ENCODE measurements around the gene CHTOP. TPM values are rescaled to one million over a fixed set of nuclear protein-coding genes. Genes with fewer than 3 reads are reported as not detected.
A peak's percentile ranks its signal among the peaks of the same experiment; 100 is the strongest.

Gene CHTOP
- total and polyA plus RNA-seq, 2 of the 13 experiments (the other 11 are each of a cell fraction or from before 2014, with no cell fraction given), result 38.0 to 51.9 TPM

DNA sequence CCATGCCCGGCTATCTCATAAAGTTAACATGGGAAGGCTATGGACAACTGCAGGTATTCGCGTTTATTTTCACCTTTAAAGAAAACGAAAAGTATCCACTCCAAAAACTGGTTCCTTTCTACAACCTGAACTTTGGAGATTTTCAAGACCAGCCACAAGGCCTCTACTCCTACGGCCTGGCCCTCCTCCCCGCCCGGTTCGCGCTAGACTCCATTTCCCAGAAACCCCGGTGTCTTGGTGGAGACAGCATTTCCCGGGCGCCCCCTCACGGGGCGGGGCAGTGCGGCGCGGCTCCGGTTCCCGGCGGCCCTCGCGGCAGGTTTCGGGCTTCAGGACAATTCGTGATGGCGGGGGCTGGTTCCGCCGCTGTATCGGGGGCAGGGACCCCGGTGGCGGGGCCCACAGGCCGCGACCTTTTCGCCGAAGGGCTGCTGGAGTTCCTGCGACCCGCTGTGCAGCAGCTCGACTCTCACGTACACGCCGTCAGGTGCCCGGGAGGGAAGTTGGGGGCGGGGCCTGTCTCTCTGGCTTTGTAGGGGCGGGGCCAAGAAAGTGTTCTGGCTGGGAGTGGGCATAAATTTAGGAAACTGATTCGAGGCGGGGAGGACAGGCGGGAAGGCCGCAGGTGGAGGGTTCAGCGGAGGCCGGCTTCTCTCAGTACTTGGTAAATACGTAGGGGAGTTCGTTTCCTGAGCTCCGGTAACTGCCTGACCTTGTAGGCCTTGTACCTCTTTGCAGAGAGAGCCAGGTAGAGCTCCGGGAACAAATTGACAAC lies 24.7 kb downstream of the CHTOP start, which contains the start of gene SNAPIN (continued):
- TF ChIP-seq XBP1 (CRISPR knock-in tag; IDR thresholded peaks at IDR 0.05) (no peak), ZNF383 (CRISPR knock-in tag; IDR thresholded peaks at IDR 0.05; ENCODE audit: borderline replicate concordance) (no peak), MIER2 (CRISPR knock-in tag; IDR thresholded peaks at IDR 0.05) (0 out of 2 replicates have a peak, but pooled peaks have one; percentile 28), RBAK (CRISPR knock-in tag; IDR thresholded peaks at IDR 0.05) (no peak), TBX2 (CRISPR knock-in tag; IDR thresholded peaks at IDR 0.05; ENCODE audit: borderline replicate concordance) (peak; percentile 71), ZNF431 (CRISPR knock-in tag; IDR thresholded peaks at IDR 0.05; ENCODE audit: borderline replicate concordance, low read depth) (no peak), HDAC1 (CRISPR knock-in tag; IDR thresholded peaks at IDR 0.05) (peak; percentile 60), ZBTB38 (CRISPR knock-in tag; IDR thresholded peaks at IDR 0.05) (peak; percentile 80; the same call in 1 of the 2 replicates), ZNF569 (CRISPR knock-in tag; IDR thresholded peaks at IDR 0.05; ENCODE audit: borderline replicate concordance) (peak; percentile 81; the same call in 1 of the 2 replicates), ZNF33B (CRISPR knock-in tag; IDR thresholded peaks at IDR 0.05) (no peak), ZNF567 (CRISPR knock-in tag; IDR thresholded peaks at IDR 0.05; ENCODE audit: borderline replicate concordance) (no peak), ZNF317 (CRISPR knock-in tag; IDR thresholded peaks at IDR 0.05) (peak; percentile 78; the same call in 1 of the 2 replicates), SMAD1 (CRISPR knock-in tag; IDR thresholded peaks at IDR 0.05; ENCODE audit: borderline replicate concordance, low read depth) (peak; percentile 72; the same call in 1 of the 2 replicates), NFKB2 (CRISPR knock-in tag; IDR thresholded peaks at IDR 0.05; ENCODE audit: borderline replicate concordance) (peak; percentile 63; the same call in 1 of the 2 replicates), ZNF552 (CRISPR knock-in tag; IDR thresholded peaks at IDR 0.05; ENCODE audit: borderline replicate concordance) (no peak), SRSF9 (IDR thresholded peaks at IDR 0.05; ENCODE audit: borderline replicate concordance, insufficient read depth, low read depth, low read length, poor library complexity, severe bottlenecking) (no peak), ZNF224 (CRISPR knock-in tag; IDR thresholded peaks at IDR 0.05) (peak; percentile 84; the same call in 1 of the 2 replicates), NFIB (CRISPR knock-in tag; IDR thresholded peaks at IDR 0.05; ENCODE audit: borderline replicate concordance) (no peak), EEA1 (CRISPR knock-in tag; IDR thresholded peaks at IDR 0.05; ENCODE audit: borderline replicate concordance) (no peak)
- TF ChIP-seq, protein P1, sequence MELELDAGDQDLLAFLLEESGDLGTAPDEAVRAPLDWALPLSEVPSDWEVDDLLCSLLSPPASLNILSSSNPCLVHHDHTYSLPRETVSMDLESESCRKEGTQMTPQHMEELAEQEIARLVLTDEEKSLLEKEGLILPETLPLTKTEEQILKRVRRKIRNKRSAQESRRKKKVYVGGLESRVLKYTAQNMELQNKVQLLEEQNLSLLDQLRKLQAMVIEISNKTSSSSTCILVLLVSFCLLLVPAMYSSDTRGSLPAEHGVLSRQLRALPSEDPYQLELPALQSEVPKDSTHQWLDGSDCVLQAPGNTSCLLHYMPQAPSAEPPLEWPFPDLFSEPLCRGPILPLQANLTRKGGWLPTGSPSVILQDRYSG (CRISPR knock-in tag; IDR thresholded peaks at IDR 0.05), result no peak
- TF ChIP-seq, protein P2, sequence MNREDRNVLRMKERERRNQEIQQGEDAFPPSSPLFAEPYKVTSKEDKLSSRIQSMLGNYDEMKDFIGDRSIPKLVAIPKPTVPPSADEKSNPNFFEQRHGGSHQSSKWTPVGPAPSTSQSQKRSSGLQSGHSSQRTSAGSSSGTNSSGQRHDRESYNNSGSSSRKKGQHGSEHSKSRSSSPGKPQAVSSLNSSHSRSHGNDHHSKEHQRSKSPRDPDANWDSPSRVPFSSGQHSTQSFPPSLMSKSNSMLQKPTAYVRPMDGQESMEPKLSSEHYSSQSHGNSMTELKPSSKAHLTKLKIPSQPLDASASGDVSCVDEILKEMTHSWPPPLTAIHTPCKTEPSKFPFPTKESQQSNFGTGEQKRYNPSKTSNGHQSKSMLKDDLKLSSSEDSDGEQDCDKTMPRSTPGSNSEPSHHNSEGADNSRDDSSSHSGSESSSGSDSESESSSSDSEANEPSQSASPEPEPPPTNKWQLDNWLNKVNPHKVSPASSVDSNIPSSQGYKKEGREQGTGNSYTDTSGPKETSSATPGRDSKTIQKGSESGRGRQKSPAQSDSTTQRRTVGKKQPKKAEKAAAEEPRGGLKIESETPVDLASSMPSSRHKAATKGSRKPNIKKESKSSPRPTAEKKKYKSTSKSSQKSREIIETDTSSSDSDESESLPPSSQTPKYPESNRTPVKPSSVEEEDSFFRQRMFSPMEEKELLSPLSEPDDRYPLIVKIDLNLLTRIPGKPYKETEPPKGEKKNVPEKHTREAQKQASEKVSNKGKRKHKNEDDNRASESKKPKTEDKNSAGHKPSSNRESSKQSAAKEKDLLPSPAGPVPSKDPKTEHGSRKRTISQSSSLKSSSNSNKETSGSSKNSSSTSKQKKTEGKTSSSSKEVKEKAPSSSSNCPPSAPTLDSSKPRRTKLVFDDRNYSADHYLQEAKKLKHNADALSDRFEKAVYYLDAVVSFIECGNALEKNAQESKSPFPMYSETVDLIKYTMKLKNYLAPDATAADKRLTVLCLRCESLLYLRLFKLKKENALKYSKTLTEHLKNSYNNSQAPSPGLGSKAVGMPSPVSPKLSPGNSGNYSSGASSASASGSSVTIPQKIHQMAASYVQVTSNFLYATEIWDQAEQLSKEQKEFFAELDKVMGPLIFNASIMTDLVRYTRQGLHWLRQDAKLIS (CRISPR knock-in tag; IDR thresholded peaks at IDR 0.05), result no peak
- TF ChIP-seq, protein P3, sequence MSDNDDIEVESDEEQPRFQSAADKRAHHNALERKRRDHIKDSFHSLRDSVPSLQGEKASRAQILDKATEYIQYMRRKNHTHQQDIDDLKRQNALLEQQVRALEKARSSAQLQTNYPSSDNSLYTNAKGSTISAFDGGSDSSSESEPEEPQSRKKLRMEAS (IDR thresholded peaks at IDR 0.05), result peak; percentile 50
- TF ChIP-seq, protein P4, sequence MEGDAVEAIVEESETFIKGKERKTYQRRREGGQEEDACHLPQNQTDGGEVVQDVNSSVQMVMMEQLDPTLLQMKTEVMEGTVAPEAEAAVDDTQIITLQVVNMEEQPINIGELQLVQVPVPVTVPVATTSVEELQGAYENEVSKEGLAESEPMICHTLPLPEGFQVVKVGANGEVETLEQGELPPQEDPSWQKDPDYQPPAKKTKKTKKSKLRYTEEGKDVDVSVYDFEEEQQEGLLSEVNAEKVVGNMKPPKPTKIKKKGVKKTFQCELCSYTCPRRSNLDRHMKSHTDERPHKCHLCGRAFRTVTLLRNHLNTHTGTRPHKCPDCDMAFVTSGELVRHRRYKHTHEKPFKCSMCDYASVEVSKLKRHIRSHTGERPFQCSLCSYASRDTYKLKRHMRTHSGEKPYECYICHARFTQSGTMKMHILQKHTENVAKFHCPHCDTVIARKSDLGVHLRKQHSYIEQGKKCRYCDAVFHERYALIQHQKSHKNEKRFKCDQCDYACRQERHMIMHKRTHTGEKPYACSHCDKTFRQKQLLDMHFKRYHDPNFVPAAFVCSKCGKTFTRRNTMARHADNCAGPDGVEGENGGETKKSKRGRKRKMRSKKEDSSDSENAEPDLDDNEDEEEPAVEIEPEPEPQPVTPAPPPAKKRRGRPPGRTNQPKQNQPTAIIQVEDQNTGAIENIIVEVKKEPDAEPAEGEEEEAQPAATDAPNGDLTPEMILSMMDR (CRISPR knock-in tag; IDR thresholded peaks at IDR 0.05), result peak; percentile 48

Measured in HepG2 (cell line).